ENCODE measurements around the gene TRIOBP. TPM values are rescaled to one million over a fixed set of nuclear protein-coding genes. Genes with fewer than 3 reads are reported as not detected.

TRIOBP gene
- total RNA-seq, 2 donors from 2014 or later = 17.4 to 26.0 TPM

DNA sequence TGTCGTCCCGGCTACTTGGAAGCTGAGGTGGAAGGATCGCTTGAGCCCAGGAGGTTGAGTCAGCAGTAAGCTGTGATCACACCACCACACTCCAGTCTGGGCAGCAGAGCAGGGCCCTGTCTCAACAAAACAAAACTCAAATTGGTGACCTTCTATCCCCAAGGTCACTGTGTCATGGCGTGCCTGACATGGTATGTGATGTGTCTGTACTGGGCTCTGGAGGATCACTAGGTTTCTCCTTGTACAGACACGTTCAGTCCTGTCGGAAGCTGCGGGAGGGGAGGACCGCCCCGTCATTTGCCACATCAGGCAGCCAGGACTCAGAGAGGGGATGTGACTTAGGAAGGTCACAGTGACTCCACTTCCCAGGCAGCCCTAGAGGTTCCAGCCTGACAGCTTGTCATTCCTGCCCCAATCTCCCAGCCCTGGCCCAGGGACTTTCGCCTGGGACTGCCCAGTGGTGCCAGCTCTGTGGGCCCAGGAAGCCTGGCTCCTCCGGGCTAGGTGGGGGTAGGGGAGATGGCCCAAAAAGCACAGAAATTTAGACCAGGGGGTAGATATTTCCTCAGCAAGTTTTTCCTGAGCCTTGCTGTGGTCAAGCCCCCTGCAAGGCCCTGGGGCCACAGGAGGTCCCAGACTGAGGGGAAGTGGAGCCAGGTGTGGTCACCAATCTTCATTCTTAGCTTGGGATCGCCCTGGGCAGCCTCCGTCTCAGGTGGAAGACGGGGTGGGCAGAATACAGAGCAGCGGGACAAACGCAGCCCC lies 53.2 kb downstream of the TRIOBP start:
- no peaks in the 10 kb centered on the region for H3K36me3 Mint-ChIP-seq
- DNase-seq (ENCODE audit: low spot score in 2 of 2) (no peak), ATAC-seq (no peak)
- peak overlapping the region in 1 of 2 donors; percentile 71 for H3K27ac Mint-ChIP-seq
- no peaks in the 10 kb centered on the region for H3K9me3 Mint-ChIP-seq

DNA sequence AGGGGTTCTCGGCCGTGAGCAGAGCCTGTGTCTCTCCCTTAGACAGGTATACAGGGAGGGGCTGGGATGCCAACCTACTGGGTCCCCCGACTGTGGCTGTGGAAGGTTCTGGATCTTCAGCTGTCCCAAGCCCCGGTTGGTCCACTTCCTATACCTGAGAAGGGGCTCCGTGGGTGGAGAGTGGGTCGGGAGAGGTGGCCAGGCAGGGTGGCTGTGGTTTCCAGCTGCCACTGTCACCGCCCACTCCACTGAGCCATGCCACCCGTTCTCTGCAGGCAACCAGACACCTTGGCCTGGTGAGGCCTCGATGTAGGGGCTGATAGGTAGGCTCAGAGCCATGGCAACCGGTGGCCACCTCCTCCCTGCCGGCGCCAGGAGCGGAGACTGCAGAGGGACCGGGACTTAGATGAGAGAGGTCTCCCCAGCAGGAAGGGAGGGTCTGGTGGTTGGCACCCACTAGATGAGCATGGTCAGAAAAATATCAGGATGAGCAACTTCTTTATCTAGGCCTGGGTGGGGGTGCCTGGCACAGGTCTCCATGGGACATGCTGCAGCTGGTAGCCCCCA lies 53.8 kb downstream of the TRIOBP start:
- ATAC-seq = no peak
- Mint-ChIP-seq H3K36me3 (no peaks in the 10 kb centered on the region), H3K9me3 (no peaks in the 10 kb centered on the region), H3K27ac (peak overlapping the region in 1 of 2 donors; percentile 71)
- DNase-seq (ENCODE audit: low spot score in 2 of 2) = no peak

DNA sequence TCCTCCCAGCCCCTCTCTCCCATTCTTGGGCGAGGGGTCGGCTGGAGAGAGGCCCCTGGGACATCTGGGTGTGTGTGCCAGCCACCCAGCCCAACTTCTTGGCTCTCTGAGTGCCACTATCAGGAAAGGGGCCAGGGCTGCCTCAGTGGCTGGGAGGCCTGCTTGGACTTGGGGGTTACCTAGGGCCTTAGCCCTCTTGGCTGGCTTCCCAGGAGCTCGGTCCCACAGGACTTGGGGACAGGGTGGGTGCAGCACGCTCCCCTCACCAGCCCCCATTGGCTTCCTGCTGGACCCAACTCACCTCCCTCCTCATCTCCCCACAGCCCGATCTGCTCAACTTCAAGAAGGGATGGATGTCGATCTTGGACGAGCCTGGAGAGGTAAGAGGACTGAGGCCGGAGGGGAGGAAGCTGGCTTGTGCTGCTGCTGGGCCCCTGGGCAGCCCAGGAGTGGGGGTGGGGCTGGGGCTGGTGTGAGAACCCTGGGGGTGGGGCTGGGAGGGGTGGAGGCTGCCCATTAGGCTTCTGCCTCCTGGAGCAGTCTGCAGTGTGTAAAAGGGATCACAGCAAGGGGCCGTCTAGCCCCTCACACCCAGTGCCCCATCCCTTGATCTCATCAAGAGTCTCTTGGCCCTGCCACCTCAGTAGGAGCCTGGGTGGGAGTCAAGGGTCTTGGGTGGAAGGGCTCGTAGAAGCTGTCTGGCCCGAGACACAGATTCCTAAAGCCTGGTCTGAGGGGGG lies 54.8 kb downstream of the TRIOBP start:
- Mint-ChIP-seq H3K27ac (peak overlapping the region in 1 of 2 donors; percentile 71), H3K36me3 (no peaks in the 10 kb centered on the region), H3K9me3 (no peaks in the 10 kb centered on the region)
- no peak for ATAC-seq
- no peak for DNase-seq (ENCODE audit: low spot score in 2 of 2)

DNA sequence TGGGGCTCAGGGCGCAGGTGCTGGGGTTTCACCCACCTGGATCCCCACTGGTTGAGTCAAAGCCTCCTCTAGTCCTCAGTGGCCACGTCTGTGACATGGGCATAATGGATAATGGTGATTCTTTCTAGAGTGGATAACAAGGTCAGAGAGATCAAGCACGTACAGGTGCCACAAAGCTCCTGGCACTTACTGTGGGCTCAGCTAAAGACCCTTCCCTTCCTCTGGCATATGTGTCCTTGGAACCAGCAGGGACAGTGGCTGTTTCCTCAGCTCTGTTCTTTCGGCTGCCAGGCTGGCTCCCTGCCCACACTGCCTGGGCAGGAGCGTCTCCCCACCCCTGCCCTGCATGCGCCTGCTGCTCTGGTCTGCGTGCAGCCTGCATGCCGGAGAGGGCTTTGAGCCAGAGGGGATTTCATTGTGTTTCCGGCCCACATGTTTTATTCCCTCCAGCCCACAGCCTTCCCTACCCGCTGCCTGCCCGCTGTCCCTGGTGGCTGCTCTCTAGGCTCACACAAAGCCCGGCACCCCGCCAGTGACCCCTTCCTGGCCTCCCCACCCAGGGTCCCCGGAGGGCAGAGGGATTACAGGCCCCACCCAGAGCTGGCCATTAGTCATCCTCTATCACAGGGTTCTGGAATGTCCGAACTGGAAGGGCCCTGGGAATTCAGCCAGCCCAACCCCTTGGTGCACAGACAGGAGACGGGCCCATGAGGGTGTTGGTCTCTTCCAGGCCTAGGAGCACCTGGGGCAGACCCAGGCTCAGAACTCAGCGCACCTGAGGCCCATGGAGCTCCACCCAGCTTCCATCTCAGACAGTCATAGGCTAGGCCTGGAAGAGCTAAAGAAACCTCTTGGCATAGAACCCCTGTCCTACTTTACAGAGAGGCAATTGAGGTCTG lies 55.6 kb downstream of the TRIOBP start:
- no peak for DNase-seq (ENCODE audit: low spot score in 2 of 2)
- Mint-ChIP-seq H3K36me3 (no peaks in the 10 kb centered on the region), H3K9me3 (no peaks in the 10 kb centered on the region), H3K27ac (no peak overlapping the region)
- ATAC-seq = no peak

DNA sequence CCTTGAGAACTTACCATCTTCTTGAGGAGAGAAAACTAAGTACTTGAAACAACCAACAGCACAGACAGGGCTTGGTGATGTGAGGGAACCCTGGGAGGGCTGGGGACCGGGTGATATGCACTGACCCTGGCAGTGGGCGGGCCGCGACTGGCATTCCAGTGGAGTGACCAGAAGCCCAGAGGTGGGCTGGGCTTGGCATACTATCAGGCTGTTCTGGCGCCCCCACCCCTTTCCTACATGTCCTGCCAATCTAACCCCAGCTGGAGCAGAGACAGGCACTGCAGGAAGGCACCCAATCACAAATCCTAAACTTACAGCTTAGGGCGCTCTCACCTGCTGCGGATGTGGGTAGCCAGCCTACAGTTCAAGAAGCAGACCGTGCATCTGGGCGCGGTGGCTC lies 56.9 kb downstream of the TRIOBP start:
- no peak for DNase-seq (ENCODE audit: low spot score in 2 of 2)
- ATAC-seq = no peak
- Mint-ChIP-seq H3K9me3 (no peaks in the 10 kb centered on the region), H3K27ac (no peak overlapping the region), H3K36me3 (no peaks in the 10 kb centered on the region)

DNA sequence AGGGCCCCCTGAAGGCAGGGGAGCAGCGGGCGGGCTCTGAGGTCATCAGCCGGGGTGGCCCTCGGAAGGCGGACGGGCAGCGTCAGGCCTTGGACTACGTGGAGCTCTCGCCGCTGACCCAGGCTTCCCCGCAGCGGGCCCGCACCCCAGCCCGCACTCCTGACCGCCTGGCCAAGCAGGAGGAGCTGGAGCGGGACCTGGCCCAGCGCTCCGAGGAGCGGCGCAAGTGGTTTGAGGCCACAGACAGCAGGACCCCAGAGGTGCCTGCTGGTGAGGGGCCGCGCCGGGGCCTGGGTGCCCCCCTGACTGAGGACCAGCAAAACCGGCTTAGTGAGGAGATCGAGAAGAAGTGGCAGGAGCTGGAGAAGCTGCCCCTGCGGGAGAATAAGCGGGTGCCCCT lies 60.8 kb downstream of the TRIOBP start:
- H3K36me3 Mint-ChIP-seq = no peaks in the 10 kb centered on the region
- no peak for ATAC-seq

DNA sequence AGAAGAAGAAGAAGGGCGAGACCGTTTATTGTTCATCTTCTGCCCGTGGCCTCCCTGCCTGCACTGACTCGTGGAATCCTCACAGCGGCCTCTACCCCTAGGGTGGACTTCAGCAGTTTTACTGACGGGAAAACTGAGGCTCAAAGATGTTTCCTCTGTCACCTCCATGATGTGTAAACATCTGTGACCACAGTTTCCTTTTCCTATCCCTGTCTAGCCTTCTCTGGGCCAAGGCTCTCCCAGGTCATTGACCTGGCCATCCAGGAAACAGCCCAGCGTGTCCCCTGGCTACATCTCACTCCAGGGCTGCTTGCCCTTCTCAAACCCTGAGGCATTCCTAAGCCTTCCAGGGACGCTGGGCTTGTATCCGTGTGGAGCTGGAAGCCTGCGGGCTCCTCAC lies 61.8 kb downstream of the TRIOBP start:
- no peak for ATAC-seq
- no peak for DNase-seq (ENCODE audit: low spot score in 2 of 2)
- H3K9me3 Mint-ChIP-seq = no peaks in the 10 kb centered on the region
- no peaks in the 10 kb centered on the region for H3K36me3 Mint-ChIP-seq
- H3K27ac Mint-ChIP-seq = peak overlapping the region in 1 of 2 donors; percentile 39

More for the DNA sequence above, 60.8 kb downstream of the TRIOBP start:
- Mint-ChIP-seq H3K9me3 (no peaks in the 10 kb centered on the region), H3K27ac (no peak overlapping the region)
- DNase-seq (ENCODE audit: low spot score in 2 of 2) = no peak

DNA sequence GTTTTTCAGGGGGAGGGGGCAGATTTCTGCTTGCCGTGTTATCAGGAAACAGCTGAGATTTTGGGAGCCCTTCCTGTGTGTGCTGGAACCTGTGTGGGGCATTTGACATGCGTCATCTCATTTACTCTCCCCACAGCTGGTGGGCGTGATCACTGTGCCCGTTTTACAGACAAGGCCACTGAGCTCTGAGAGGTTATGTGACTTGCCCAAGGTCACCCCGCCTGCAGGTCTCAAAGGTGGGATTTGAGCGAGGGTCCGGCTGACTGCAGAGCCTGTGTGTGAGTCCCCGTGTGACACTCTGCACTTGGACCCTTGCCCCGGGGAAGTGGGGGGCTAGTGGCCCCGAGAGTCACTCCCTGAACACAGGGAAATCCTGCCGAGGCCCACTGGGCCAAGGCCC lies 62.4 kb downstream of the TRIOBP start:
- Mint-ChIP-seq H3K27ac (peak overlapping the region in 1 of 2 donors; percentile 39), H3K36me3 (no peaks in the 10 kb centered on the region), H3K9me3 (no peaks in the 10 kb centered on the region)
- ATAC-seq (no peak), DNase-seq (ENCODE audit: low spot score in 2 of 2) (no peak)

DNA sequence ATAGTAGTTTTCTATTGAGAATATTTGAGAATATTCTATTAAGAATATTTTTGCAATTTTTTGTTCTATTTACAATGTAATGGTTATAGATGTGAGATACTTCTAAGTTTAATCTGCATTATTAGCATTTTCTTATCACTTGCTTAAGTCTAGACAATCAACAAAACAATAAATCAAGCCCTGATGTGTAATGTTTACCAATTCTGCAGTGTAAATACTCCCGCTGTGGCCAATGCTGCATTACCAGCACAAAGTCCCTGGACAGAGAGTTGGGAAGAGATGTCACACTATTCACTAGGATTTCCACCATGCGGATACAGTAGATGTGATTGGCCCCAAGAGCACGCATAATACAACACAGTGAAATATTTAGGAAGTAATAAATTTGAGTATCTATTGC lies 63.3 kb downstream of the TRIOBP start:
- no peak for ATAC-seq
- Mint-ChIP-seq H3K27ac (no peak overlapping the region), H3K9me3 (no peaks in the 10 kb centered on the region), H3K36me3 (no peaks in the 10 kb centered on the region)
- DNase-seq (ENCODE audit: low spot score in 2 of 2) = no peak

DNA sequence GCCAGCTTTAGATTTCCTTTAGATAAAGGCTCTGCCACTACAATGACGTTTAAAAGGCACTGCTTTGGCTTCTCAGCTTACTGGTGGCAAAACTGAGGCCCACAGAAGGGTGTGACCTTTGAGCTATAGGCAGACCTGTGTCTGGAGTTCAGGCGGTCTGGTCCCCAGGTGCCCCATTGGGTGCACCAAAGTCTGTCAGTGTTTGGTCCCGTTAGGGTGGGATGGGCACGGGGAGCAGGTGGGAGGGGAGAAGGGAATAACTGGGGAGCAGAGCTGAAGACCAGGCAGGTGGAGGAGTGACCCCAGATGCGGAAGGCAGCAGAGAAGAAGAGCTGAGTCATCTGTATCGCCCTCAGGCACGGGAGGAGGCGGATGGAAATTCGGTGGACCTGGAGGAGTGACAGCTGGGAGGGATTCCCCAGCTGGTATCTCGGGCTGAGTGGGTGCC lies 65.6 kb downstream of the TRIOBP start:
- Mint-ChIP-seq H3K36me3 (no peaks in the 10 kb centered on the region), H3K27ac (no peak overlapping the region), H3K9me3 (no peaks in the 10 kb centered on the region)
- DNase-seq (ENCODE audit: low spot score in 2 of 2) = no peak
- ATAC-seq = no peak

DNA sequence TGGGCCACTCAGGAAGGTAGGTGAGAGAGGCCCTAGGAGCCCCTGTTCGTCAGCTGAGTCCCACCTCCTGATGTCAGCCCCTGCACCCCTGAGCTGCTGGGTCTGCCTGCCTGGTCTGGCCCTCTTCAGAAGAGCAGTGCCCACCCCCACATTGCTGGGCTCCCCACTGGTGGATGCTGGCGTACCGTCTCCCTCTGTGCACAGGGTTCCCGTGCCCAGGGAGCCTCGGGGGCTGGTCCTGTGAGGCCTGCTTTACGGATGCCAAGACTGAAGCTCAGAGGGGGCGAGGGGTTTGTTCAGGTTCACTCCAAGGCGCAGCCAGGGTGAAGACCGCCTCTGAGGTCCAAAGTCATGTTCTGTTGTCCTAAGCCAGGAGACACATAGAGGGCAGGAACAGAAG lies 66.2 kb downstream of the TRIOBP start:
- no peaks in the 10 kb centered on the region for H3K36me3 Mint-ChIP-seq
- no peaks in the 10 kb centered on the region for H3K9me3 Mint-ChIP-seq
- DNase-seq (ENCODE audit: low spot score in 2 of 2) (no peak), ATAC-seq (no peak)
- no peak overlapping the region for H3K27ac Mint-ChIP-seq

DNA sequence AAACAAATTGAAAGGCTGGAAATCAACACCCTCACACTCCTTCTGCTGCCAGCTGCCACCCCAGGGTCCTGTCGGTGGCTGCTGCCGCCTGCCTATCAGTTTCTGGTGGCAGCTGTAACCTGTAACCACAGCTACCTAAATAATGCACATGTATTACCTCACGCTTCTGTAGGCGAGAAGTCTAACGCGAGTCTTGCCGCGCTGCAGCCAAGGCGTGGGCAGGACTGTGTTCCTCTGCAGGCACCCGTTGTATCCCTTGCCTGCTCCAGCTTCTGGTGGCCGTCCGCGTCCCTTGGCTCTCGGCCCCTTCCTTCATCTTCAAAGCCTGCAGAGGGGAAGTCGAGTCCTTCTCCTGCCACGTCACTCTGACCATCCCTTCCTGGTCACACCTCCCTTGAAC lies 66.8 kb downstream of the TRIOBP start:
- ATAC-seq (no peak), DNase-seq (ENCODE audit: low spot score in 2 of 2) (no peak)
- Mint-ChIP-seq H3K9me3 (no peaks in the 10 kb centered on the region), H3K27ac (no peak overlapping the region), H3K36me3 (no peaks in the 10 kb centered on the region)

DNA sequence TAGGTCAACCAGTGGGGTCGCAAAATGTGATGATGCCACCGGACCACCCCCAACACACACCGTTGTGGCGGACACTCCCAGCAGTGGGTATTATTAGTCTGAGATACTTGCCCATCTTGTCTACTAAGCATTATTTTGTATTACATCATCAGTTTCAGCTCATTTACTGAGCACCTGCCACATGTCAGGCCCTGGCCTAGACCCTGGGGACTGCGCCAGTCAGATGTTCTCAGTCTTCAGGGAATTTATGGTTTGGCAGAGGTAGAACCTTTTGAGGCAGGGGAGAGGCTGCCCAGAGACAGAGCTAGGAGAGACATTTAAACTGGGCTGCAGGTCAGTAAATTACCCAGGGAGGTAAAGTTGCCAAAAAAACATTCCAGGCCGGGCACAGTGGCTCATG lies 67.8 kb downstream of the TRIOBP start:
- no peak overlapping the region for H3K27ac Mint-ChIP-seq
- no peaks in the 10 kb centered on the region for H3K9me3 Mint-ChIP-seq
- ATAC-seq (no peak), DNase-seq (ENCODE audit: low spot score in 2 of 2) (no peak)
- H3K36me3 Mint-ChIP-seq = no peaks in the 10 kb centered on the region

DNA sequence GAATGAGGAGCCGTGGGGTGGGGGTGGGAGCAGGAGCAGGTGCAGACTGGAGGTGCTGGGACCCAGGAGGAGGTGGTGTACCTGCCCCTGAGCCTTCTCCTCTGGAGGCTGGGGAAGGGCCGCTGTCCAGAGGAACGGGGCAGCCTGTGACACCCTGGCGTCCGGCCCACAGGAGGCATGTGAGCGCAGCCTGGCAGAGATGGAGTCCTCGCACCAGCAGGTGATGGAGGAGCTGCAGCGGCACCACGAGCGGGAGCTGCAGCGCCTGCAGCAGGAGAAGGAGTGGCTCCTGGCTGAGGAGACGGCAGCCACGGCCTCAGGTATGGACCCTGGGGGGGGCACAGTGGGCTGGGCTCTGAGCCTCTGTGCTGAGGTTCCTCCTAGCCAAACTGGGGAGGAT lies 68.7 kb downstream of the TRIOBP start:
- Mint-ChIP-seq H3K9me3 (no peaks in the 10 kb centered on the region), H3K36me3 (no peaks in the 10 kb centered on the region), H3K27ac (no peak overlapping the region)
- DNase-seq (ENCODE audit: low spot score in 2 of 2) = no peak
- ATAC-seq = no peak

DNA sequence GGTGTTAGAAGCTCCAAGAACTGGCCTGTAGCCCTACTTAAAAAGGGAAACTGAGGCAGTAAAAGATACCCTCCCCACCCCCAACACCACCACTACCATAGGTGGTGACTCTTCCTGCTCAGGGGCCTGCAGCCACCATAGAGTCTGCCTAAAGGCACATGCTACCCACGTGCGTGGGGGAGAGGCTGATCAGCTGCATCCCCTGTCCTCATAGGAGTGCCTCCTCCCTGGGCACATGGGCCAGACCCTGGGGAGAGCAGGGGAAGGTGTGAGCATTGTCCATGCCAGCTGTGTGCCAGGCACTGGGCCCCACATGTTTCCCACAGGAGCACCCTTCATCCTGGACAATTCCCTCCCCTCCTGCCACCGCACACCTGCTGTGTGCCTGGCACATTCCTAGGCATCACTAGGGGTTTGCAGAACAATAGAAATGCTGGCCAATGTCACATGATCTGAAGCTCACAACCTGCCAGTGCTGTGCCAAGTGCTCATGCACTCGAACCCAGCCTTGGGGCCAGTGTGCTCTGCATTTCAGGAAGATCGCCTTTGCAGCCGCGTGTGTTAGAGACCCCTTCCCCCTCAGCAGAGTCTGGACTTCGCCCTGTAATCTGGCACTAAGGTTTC lies 69.2 kb downstream of the TRIOBP start:
- Mint-ChIP-seq H3K9me3 (no peaks in the 10 kb centered on the region), H3K27ac (no peak overlapping the region), H3K36me3 (no peaks in the 10 kb centered on the region)
- DNase-seq (ENCODE audit: low spot score in 2 of 2) = no peak
- ATAC-seq = no peak

DNA sequence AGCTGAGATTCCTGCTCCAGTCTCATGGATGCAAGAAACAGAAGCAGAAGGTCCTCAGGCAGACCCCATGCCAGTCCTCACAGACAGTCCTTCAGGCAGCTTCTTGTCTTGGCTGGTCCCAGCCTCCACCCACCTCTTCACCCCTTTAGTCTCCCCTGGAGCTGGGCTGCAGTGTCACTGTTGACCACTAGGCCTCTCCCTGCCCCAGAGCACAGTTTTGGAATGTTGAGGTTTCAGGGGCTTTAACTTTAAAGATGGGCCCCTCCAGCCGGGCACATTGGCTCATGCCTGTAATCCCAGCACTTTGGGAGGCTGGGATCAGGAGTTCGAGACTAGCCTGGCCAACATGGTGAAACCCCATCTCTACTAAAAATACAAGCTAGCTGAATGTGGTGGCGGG lies 71.4 kb downstream of the TRIOBP start:
- peak in 1 of 2 donors; percentile 44 for ATAC-seq
- DNase-seq (ENCODE audit: low spot score in 2 of 2) = no peak
- no peak overlapping the region for H3K27ac Mint-ChIP-seq

More for the DNA sequence above, 71.4 kb downstream of the TRIOBP start:
- Mint-ChIP-seq H3K36me3 (no peaks in the 10 kb centered on the region), H3K9me3 (no peaks in the 10 kb centered on the region)
